Hepatocyte (in vitro differentiated cells): ENCODE data around the gene PPP1R9A. TPM values are rescaled to one million over a fixed set of nuclear protein-coding genes. Genes with fewer than 3 reads are reported as not detected.
A peak's percentile ranks its signal among the peaks of the same experiment; 100 is the strongest.

Source experiments
- DNase-seq: peaks from one replicate; pipeline ENCODE4 v3.0.0-alpha.2; 2016; ENCODE audit warnings: low spot score
- H2AFZ ChIP-seq: fragments of 200-600 bp; sonication (generic); 2 replicates; pipeline ENCODE4 v1.6.0; 2016; ENCODE audit warnings: antibody characterized with exemption, mild to moderate bottlenecking
- H3K27ac ChIP-seq: fragments of 200-600 bp; sonication (generic); 2 replicates; pipeline ENCODE4 v1.5.1; 2016; ENCODE audit warnings: mild to moderate bottlenecking
- H3K27me3 ChIP-seq: fragments of 200-600 bp; sonication (generic); 2 replicates; pipeline ENCODE4 v1.6.1; 2016
- H3K36me3 ChIP-seq: fragments of 200-600 bp; sonication (generic); replicated peaks from 2 replicates; pipeline ENCODE4 v1.5.1; 2016; ENCODE audit warnings: low read depth; ENCODE audit not compliant: insufficient read depth
- H3K4me1 ChIP-seq: fragments of 200-600 bp; sonication (generic); 2 replicates; pipeline ENCODE4 v1.5.1; 2016; ENCODE audit warnings: mild to moderate bottlenecking, moderate library complexity; ENCODE audit not compliant: insufficient read depth
- H3K4me2 ChIP-seq: fragments of 200-600 bp; sonication (generic); 2 replicates; pipeline ENCODE4 v1.6.0; 2016
- H3K4me3 ChIP-seq: fragments of 200-600 bp; sonication (generic); 2 replicates; pipeline ENCODE4 v1.5.1; 2016; ENCODE audit warnings: mild to moderate bottlenecking
- H3K79me2 ChIP-seq: fragments of 200-600 bp; sonication (generic); 2 replicates; pipeline ENCODE4 v1.6.0; 2017; ENCODE audit warnings: mild to moderate bottlenecking
- H3K9me2 ChIP-seq: fragments of 200-600 bp; sonication (generic); replicated peaks from 2 replicates; pipeline ENCODE4 v1.6.0; 2017; ENCODE audit warnings: mild to moderate bottlenecking; ENCODE audit not compliant: insufficient read depth
- H3K9me3 ChIP-seq: fragments of 200-600 bp; sonication (generic); 2 replicates; pipeline ENCODE4 v1.5.1; 2016; ENCODE audit warnings: low read depth, mild to moderate bottlenecking
- H4K20me1 ChIP-seq: fragments of 200-600 bp; sonication (generic); 2 replicates; pipeline ENCODE4 v1.6.0; 2016; ENCODE audit warnings: mild to moderate bottlenecking; ENCODE audit not compliant: insufficient read depth, poor library complexity, severe bottlenecking
- CTCF ChIP-seq: fragments of 200-600 bp; sonication (generic); IDR thresholded peaks from 2 replicates; pipeline ENCODE4 v1.5.1; 2016; ENCODE audit warnings: antibody characterized with exemption, mild to moderate bottlenecking; ENCODE audit not compliant: poor library complexity
- EZH2 ChIP-seq: fragments of 200-600 bp; sonication (generic); IDR thresholded peaks from 2 replicates; pipeline ENCODE4 v1.6.1; 2016; ENCODE audit warnings: antibody characterized with exemption, mild to moderate bottlenecking, borderline replicate concordance
- EZH2phosphoT487 ChIP-seq: fragments of 200-600 bp; sonication (generic); IDR thresholded peaks from one replicate; pipeline ENCODE4 v1.6.1; 2018; ENCODE audit warnings: antibody characterized with exemption, mild to moderate bottlenecking, low read depth, moderate library complexity; ENCODE audit not compliant: unreplicated experiment, severe bottlenecking
- WGBS: methylation state at CpG from one replicate; pipeline ENCODE4 v1.1.6; 2016; ENCODE audit warnings: low lambda C conversion rate; ENCODE audit errors: missing lambda C conversion rate; 5-methylcytosine and 5-hydroxymethylcytosine counted together
- polyA plus RNA-seq: library from polyadenylated mRNA; unstranded; fragments of >200 nt; fragmentation: Nextera tagmentation; extraction: Ambion mirVana; gene quantifications from 2 replicates; pipeline ENCODE4 v1.2.1, GENCODE V29; 2016
- total RNA-seq: library from RNA; depleted of rRNA; stranded (reverse); fragments of >200 nt; gene quantifications from 2 replicates; pipeline ENCODE4 v1.2.3, GENCODE V29; 2014

PPP1R9A gene
- total and polyA plus RNA-seq, 2 experiments from 2014 or later: 11.7 to 25.7 TPM

GRCh38 chr7:95092324-95092723, 184.9 kb downstream of the PPP1R9A start:
- Histone ChIP-seq H3K27me3 (no peaks in the 10 kb centered on the region), H3K79me2 (no peaks in the 10 kb centered on the region), H3K27ac (no peak overlapping the region), H2AFZ (no peak overlapping the region), H3K9me2 (no peaks in the 10 kb centered on the region), H3K4me2 (no peak overlapping the region), H3K9me3 (no peaks in the 10 kb centered on the region), H4K20me1 (no peaks in the 10 kb centered on the region), H3K4me1 (peaks cover 11% of the 10 kb centered on the region), H3K36me3 (no peaks in the 10 kb centered on the region), H3K4me3 (no peak overlapping the region)
- no peak for DNase-seq
- TF ChIP-seq CTCF (no peak), EZH2phosphoT487 (no peak), EZH2 (no peak)
- 100% methylated on average over 1 of the region's 1 CpG for WGBS

GRCh38 chr7:95095259-95095965, 188.0 kb downstream of the PPP1R9A start:
- 57% methylated on average over 2 of the region's 2 CpGs for WGBS
- Histone ChIP-seq H3K27ac (peak overlapping the region; percentile 3), H3K27me3 (no peaks in the 10 kb centered on the region)

GRCh38 chr7:95095966-95096540, 188.7 kb downstream of the PPP1R9A start:
- Histone ChIP-seq H3K9me3 (no peaks in the 10 kb centered on the region), H2AFZ (no peak overlapping the region), H3K36me3 (no peaks in the 10 kb centered on the region), H3K79me2 (no peaks in the 10 kb centered on the region), H3K27me3 (no peaks in the 10 kb centered on the region), H3K4me2 (no peak overlapping the region), H3K9me2 (no peaks in the 10 kb centered on the region), H3K27ac (peak overlapping the region; percentile 3), H3K4me3 (no peak overlapping the region), H4K20me1 (no peaks in the 10 kb centered on the region), H3K4me1 (peaks cover 11% of the 10 kb centered on the region)
- no peak for TF ChIP-seq EZH2
- no peak for TF ChIP-seq CTCF
- TF ChIP-seq EZH2phosphoT487: no peak
- DNase-seq: no peak

More at GRCh38 chr7:95095259-95095965, 188.0 kb downstream of the PPP1R9A start:
- peaks cover 11% of the 10 kb centered on the region for H3K4me1 ChIP-seq
- no peaks in the 10 kb centered on the region for H3K9me3 ChIP-seq
- no peaks in the 10 kb centered on the region for H3K9me2 ChIP-seq
- H2AFZ ChIP-seq: no peak overlapping the region
- no peak for DNase-seq
- H3K36me3 ChIP-seq: no peaks in the 10 kb centered on the region
- no peak overlapping the region for H3K4me2 ChIP-seq
- no peaks in the 10 kb centered on the region for H4K20me1 ChIP-seq
- no peaks in the 10 kb centered on the region for H3K79me2 ChIP-seq
- no peak overlapping the region for H3K4me3 ChIP-seq
- TF ChIP-seq CTCF (no peak), EZH2phosphoT487 (no peak), EZH2 (no peak)
